Progenitor cell of endocrine pancreas (in vitro differentiated cells): ENCODE results near the gene BIN1. TPM values are rescaled to one million over a fixed set of nuclear protein-coding genes. Genes with fewer than 3 reads are reported as not detected.
A peak's percentile ranks its signal among the peaks of the same experiment; 100 is the strongest.

Source experiments
- DNase-seq: peaks from one replicate; pipeline ENCODE4 v3.0.0; 2021; ENCODE audit warnings: low spot score; ENCODE audit not compliant: unreplicated experiment
- H3K27ac Mint-ChIP-seq: 2 replicates; pipeline ENCODE4 v1.8.0; 2021; ENCODE audit warnings: mild to moderate bottlenecking, moderate library complexity, mixed read lengths
- H3K27me3 Mint-ChIP-seq: 2 replicates; pipeline ENCODE4 v1.8.0; 2021; ENCODE audit warnings: mixed read lengths
- H3K36me3 Mint-ChIP-seq: 2 replicates; pipeline ENCODE4 v1.8.0; 2022; ENCODE audit warnings: mixed read lengths; ENCODE audit not compliant: insufficient read depth
- H3K4me1 Mint-ChIP-seq: 2 replicates; pipeline ENCODE4 v1.8.0; 2021; ENCODE audit warnings: low read depth, mixed read lengths
- H3K4me3 Mint-ChIP-seq: 2 replicates; pipeline ENCODE4 v1.8.0; 2021; ENCODE audit warnings: low read depth, mild to moderate bottlenecking, moderate library complexity, mixed read lengths
- H3K9me3 Mint-ChIP-seq: 2 replicates; pipeline ENCODE4 v1.8.0; 2021; ENCODE audit warnings: low read depth, mixed read lengths
- total RNA-seq: library from RNA; stranded (reverse); gene quantifications from 2 replicates; pipeline ENCODE4 v1.2.1, GENCODE V29; 2021
- TF ChIP-seq, protein P1 (sequence below): fragments of 200-600 bp; sonication (generic); IDR thresholded peaks from one replicate; pipeline ENCODE4 v1.5.0; 2021; ENCODE audit warnings: antibody characterized with exemption, mild to moderate bottlenecking; ENCODE audit not compliant: unreplicated experiment

Gene BIN1
- total RNA-seq, 1 donor from 2014 or later, result 66.0 TPM

DNA sequence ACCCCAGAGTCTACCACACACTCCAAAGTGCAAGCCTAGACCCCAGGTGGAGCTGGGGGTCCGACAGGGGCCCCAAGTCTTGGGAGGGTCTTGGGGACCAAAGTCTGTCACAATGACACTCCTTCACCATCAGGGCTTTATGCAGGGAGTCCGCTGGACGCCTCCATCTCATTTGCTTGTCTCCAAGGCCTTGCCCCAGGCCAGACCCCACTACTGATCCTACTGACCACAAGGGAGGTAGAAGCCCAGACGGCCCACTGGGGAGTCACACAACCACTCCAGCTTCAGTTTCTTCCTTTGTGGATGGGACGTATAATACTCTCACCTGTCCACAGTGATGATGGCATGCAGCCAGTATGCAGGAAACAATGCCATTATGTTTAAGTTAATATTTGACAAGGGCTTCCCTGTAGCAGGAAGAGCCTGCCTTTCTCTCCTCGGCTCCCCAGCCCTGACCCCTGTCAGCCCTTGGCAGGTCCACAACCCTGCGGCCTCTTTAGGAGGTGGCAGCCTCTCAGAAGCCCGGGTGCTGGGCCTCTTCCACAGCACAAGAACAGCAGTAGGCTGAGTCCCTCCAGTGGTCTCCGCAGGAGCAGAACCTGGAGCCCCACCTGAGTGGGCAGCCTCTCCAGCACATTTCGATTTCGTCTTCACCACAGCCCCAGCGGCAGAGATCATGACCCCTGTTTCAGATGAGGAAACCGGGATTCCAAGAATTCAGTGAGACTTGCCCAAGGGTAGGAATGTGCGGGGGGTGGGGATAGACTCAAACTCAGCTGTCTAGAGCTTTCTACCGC, 6.5 kb downstream of the BIN1 start:
- Mint-ChIP-seq H3K27ac (peak overlapping the region; percentile 96), H3K4me1 (peaks cover 28% of the 10 kb centered on the region), H3K36me3 (no peaks in the 10 kb centered on the region), H3K27me3 (no peaks in the 10 kb centered on the region), H3K9me3 (no peaks in the 10 kb centered on the region), H3K4me3 (peak overlapping the region; percentile 20)
- DNase-seq, result no peak
- TF ChIP-seq, protein P1, sequence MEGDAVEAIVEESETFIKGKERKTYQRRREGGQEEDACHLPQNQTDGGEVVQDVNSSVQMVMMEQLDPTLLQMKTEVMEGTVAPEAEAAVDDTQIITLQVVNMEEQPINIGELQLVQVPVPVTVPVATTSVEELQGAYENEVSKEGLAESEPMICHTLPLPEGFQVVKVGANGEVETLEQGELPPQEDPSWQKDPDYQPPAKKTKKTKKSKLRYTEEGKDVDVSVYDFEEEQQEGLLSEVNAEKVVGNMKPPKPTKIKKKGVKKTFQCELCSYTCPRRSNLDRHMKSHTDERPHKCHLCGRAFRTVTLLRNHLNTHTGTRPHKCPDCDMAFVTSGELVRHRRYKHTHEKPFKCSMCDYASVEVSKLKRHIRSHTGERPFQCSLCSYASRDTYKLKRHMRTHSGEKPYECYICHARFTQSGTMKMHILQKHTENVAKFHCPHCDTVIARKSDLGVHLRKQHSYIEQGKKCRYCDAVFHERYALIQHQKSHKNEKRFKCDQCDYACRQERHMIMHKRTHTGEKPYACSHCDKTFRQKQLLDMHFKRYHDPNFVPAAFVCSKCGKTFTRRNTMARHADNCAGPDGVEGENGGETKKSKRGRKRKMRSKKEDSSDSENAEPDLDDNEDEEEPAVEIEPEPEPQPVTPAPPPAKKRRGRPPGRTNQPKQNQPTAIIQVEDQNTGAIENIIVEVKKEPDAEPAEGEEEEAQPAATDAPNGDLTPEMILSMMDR, result no peak

DNA sequence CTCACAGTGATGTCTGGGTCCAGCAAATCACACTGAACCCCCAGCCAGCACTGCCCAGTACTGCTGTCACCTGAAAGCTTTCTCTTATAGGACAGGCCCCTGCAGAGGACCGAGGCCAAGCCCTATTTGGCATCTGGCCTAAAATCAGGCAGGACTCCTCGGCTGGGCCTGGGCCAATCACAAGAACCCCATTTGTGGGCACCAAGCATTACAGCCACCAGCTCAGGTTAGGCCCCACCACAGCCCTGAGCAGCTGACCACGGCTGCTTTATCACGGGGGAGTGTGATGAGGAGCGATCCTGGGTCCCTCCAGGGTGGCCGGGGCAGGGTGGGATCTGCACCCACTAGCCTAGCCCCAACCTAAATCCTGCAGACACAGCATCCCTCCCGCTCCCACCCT, 8.2 kb downstream of the BIN1 start:
- Mint-ChIP-seq H3K27ac (no peak overlapping the region), H3K36me3 (no peaks in the 10 kb centered on the region), H3K4me1 (peaks cover 24% of the 10 kb centered on the region), H3K9me3 (no peaks in the 10 kb centered on the region), H3K4me3 (no peak overlapping the region), H3K27me3 (no peaks in the 10 kb centered on the region)
- no peak for DNase-seq
- TF ChIP-seq, protein P1, result no peak

DNA sequence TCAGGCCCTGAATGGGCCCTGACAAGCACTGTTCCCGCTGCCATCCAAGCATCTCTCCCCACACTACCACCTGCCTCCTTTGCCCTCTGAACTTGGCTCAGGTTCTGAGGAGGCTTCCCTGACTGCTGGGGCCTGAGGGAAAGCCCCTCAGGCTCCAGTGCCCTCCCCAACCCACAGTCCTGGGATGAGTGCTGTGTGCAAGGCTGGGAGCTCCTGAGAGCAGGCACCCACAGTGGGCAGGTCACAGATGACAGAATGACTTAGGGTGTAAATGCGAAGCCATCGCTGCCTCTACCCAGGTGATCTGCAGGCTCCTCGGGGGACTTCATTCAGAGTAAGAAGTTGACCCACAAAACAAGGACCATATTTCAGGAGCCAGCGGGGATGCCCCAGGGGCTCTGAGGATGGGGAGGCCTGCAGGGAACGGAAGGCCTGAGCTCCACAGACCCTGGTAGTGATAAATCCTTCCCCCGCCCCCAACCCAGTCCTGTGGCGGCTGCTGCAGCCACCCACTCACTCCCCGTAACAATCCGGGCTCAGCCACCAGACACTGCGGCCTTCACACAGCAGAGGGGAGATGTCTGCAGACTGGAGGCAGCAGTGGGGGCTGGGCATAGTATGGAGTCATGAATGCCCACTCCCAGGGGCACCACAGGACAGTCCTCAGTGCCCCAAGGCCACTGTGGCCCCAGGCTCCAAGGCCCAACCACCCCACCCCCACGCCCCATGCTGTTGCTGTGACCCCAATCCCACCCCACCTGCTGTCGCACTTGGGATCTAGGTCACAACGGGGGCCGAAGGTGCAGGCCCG, 8.9 kb downstream of the BIN1 start:
- no peak for DNase-seq
- Mint-ChIP-seq H3K36me3 (no peaks in the 10 kb centered on the region), H3K27me3 (no peaks in the 10 kb centered on the region), H3K4me3 (no peak overlapping the region), H3K27ac (peak overlapping the region; percentile 8), H3K9me3 (no peaks in the 10 kb centered on the region), H3K4me1 (peaks cover 26% of the 10 kb centered on the region)
- TF ChIP-seq, protein P1, result no peak

DNA sequence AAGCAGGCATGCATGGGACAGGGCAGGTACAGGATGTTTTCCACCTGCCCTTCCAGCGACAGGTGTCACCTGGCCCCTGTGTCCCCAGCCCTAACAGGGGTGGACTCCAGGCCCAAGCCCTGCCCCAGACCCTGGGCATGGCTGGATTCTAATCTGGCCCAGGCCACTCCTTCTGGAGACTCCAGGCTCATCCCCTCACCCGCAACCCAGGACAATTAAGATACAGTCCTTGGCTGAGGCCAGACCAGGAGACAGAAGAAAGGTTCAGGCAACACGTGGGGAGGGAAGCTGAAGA, 9.5 kb downstream of the BIN1 start:
- no peaks in the 10 kb centered on the region for H3K36me3 Mint-ChIP-seq
- TF ChIP-seq, protein P1, result no peak
- peaks cover 30% of the 10 kb centered on the region for H3K4me1 Mint-ChIP-seq

DNA sequence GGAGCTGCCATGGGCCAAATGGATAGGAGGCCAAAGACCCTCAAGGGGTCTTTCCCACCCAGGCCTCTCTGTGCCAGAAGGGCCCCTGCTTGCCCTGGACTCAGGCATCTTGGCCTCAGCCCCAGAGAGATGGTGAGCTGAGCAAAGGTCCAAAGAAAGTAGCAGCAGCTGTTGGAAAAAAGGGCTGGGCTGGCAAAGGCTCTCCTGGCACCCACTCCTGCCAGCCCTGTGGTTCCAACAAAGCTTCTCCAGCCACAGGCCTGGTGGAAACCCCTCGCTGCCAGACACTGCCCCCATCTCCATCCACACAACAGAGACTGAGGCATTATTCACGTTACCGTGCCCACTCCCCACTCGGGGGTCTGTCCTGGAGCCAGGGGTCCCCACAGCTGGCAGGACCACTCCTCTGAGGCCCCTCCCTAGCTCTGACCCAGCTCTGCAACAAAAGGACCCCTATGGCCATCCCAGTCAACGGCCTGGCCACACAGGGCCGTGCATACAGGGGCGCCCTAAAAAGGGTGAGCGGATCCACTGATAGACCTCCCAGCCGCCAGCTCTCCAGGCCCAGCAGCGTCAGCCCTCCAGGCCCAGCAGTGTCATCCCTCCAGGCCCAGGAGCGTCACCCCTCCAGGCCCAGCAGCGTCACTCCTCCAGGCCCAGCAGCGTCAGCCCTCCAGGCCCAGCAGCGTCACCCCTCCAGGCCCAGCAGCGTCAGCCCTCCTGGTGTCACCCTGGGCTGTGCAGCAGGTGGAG, 10.1 kb downstream of the BIN1 start:
- H3K27ac Mint-ChIP-seq, result no peak overlapping the region
- H3K9me3 Mint-ChIP-seq, result no peaks in the 10 kb centered on the region
- no peaks in the 10 kb centered on the region for H3K36me3 Mint-ChIP-seq
- no peaks in the 10 kb centered on the region for H3K27me3 Mint-ChIP-seq
- no peak overlapping the region for H3K4me3 Mint-ChIP-seq
- TF ChIP-seq, protein P1, result no peak
- DNase-seq, result no peak
- H3K4me1 Mint-ChIP-seq, result peaks cover 30% of the 10 kb centered on the region

More for the DNA sequence above, 9.5 kb downstream of the BIN1 start:
- H3K4me3 Mint-ChIP-seq, result no peak overlapping the region
- H3K9me3 Mint-ChIP-seq, result no peaks in the 10 kb centered on the region
- H3K27me3 Mint-ChIP-seq, result no peaks in the 10 kb centered on the region
- no peak for DNase-seq
- no peak overlapping the region for H3K27ac Mint-ChIP-seq
